AG04450 (cell line): ENCODE measurements around the gene RC3H2. TPM values are rescaled to one million over a fixed set of nuclear protein-coding genes. Genes with fewer than 3 reads are reported as not detected.

Experiments used
- CTCF ChIA-PET: fragments of 300-600, 350-600 bp; formaldehyde crosslinking; extraction: SDS; loops from one replicate; lab custom pipeline; 2022; ENCODE audit warnings: antibody characterized with exemption, inconsistent platforms; lab: Charles Lee
- POLR2A ChIA-PET: fragments of 350-600 bp; formaldehyde crosslinking; extraction: SDS; loops from one replicate; lab custom pipeline; 2021; ENCODE audit warnings: antibody characterized with exemption, inconsistent platforms; lab: Yijun Ruan, JAX
- DNase-seq: peaks from one replicate; pipeline ENCODE4 v3.0.0-alpha.2; 2011; ENCODE audit warnings: low read depth, low spot score
- H3K27ac ChIP-seq: one replicate; pipeline ENCODE4 v1.5.1; 2012; ENCODE audit warnings: low read depth, low read length, control low read depth
- H3K27me3 ChIP-seq: one replicate; pipeline ENCODE4 v1.6.0; 2012; ENCODE audit warnings: low read length; ENCODE audit not compliant: control insufficient read depth, insufficient read depth
- H3K4me3 ChIP-seq: 2 replicates; pipeline ENCODE4 v1.5.1; 2011; ENCODE audit warnings: mild to moderate bottlenecking, low read depth, low read length, control low read depth
- H3K9me3 ChIP-seq: 2 replicates; pipeline ENCODE4 v1.5.1; 2012; ENCODE audit warnings: low read length; ENCODE audit not compliant: control insufficient read depth, insufficient read depth
- CTCF ChIP-seq: IDR thresholded peaks from 2 replicates; pipeline ENCODE4 v1.5.1; 2011; ENCODE audit warnings: low read depth, low read length, control low read depth, inconsistent platforms
- polyA plus RNA-seq: library from polyadenylated mRNA; depleted of rRNA; stranded (reverse); fragments of >200 nt; gene quantifications from 2 replicates; pipeline ENCODE4 v1.2.3, GENCODE V29; 2011

Gene RC3H2
- polyA plus RNA-seq, 1 experiment: 47.2 TPM

GRCh38 chr9:122949696-122950095, 44.5 kb upstream of the RC3H2 start:
- Histone ChIP-seq H3K27ac (no peak overlapping the region), H3K27me3 (no peaks in the 10 kb centered on the region), H3K4me3 (no peak overlapping the region), H3K9me3 (no peaks in the 10 kb centered on the region)
- POLR2A ChIA-PET: no interaction called here
- DNase-seq: no peak
- CTCF ChIA-PET: no interaction called here
- no peak for TF ChIP-seq CTCF

GRCh38 chr9:122948313-122948712, 43.2 kb upstream of the RC3H2 start:
- H3K27me3 ChIP-seq: no peaks in the 10 kb centered on the region
- CTCF ChIA-PET: interaction anchor here (0.6 to 1.0 kb wide), 2 partner anchors 44 to 854 kb away, joined by 3 to 4 read pairs; no protein-coding TSS in a partner anchor
- POLR2A ChIA-PET: no interaction called here
- no peak overlapping the region for H3K4me3 ChIP-seq
- TF ChIP-seq CTCF: no peak
- DNase-seq: no peak
- no peak overlapping the region for H3K27ac ChIP-seq
- H3K9me3 ChIP-seq: no peaks in the 10 kb centered on the region; the same call in 1 of the 2 replicates

- no peak overlapping the region for H3K4me3 ChIP-seq
- no peak for TF ChIP-seq CTCF
- CTCF ChIA-PET: no interaction called here
- H3K9me3 ChIP-seq: no peaks in the 10 kb centered on the region; the same call in 1 of the 2 replicates
- no peak for DNase-seq
- H3K27ac ChIP-seq: no peak overlapping the region
- no peaks in the 10 kb centered on the region for H3K27me3 ChIP-seq
- POLR2A ChIA-PET: no interaction called here
Measured at GRCh38 chr9:122946461-122947005, 41.4 kb upstream of the RC3H2 start.

- POLR2A ChIA-PET: no interaction called here
- no peaks in the 10 kb centered on the region for H3K27me3 ChIP-seq
- no peak for TF ChIP-seq CTCF
- H3K4me3 ChIP-seq: no peak overlapping the region
- H3K9me3 ChIP-seq: no peaks in the 10 kb centered on the region; the same call in 1 of the 2 replicates
- CTCF ChIA-PET: interaction anchor here (0.7 kb wide), 1 partner anchor 21 kb away, joined by 8 read pairs; no protein-coding TSS in a partner anchor
- no peak overlapping the region for H3K27ac ChIP-seq
- no peak for DNase-seq
Measured at GRCh38 chr9:122944960-122945888, 40.1 kb upstream of the RC3H2 start.
